Measurements from ENCODE around the gene KCND1. TPM values are rescaled to one million over a fixed set of nuclear protein-coding genes. Genes with fewer than 3 reads are reported as not detected.

Gene KCND1
- total RNA-seq, 1 experiment from 2014 or later = 0.69 TPM

GRCh38 chrX:48913605-48914366 lies 57.9 kb downstream of the KCND1 start:
- DNase-seq (ENCODE audit: low read depth) = no peak

GRCh38 chrX:48911412-48912182 lies 60.0 kb downstream of the KCND1 start, which contains the start of gene SLC35A2:
SLC35A2 (minus strand) TSS chrX:48911646; CDS start chrX:48911636, 10 bp downstream.
- DNase-seq (ENCODE audit: low read depth) = peak; percentile 63

Other genes with a start within 250 kb of the KCND1 start
- gene GLOD5, start 210.1 kb downstream of the KCND1 start, total RNA-seq (2014; rRNA removed) = not detected in 2 replicates
- not detected in 2 replicates for gene GATA1, start 185.3 kb downstream of the KCND1 start, total RNA-seq (2014; rRNA removed)
- 49.1 and 71.2 TPM in 2 replicates for gene HDAC6, start 169.8 kb downstream of the KCND1 start, total RNA-seq (2014; rRNA removed)
- not detected in 2 replicates for gene ERAS, start 145.3 kb downstream of the KCND1 start, total RNA-seq (2014; rRNA removed)
- 1.8 and 3.2 TPM in 2 replicates for gene PCSK1N, start 136.2 kb downstream of the KCND1 start, total RNA-seq (2014; rRNA removed)
- gene TIMM17B, start 74.1 kb downstream of the KCND1 start, total RNA-seq (2014; rRNA removed) = 36.6 and 41.2 TPM in 2 replicates
- gene PQBP1, start 73.9 kb downstream of the KCND1 start, total RNA-seq (2014; rRNA removed) = 43.9 and 53.2 TPM in 2 replicates
- gene SLC35A2, start 60.2 kb downstream of the KCND1 start, total RNA-seq (2014; rRNA removed) = 25.4 and 30.4 TPM in 2 replicates
- 8.8 and 10.7 TPM in 2 replicates for gene PIM2, start 52.8 kb downstream of the KCND1 start, total RNA-seq (2014; rRNA removed)
- gene OTUD5, start 14.2 kb downstream of the KCND1 start, total RNA-seq (2014; rRNA removed) = 27.8 and 40.2 TPM in 2 replicates
- 22.3 and 25.5 TPM in 2 replicates for gene GRIPAP1, start 30.4 kb upstream of the KCND1 start, total RNA-seq (2014; rRNA removed)
- gene TFE3, start 71.5 kb upstream of the KCND1 start, total RNA-seq (2014; rRNA removed) = 58.9 and 61.5 TPM in 2 replicates
- not detected in 2 replicates for gene CCDC120, start 87.2 kb upstream of the KCND1 start, total RNA-seq (2014; rRNA removed)
- 17.5 and 18.5 TPM in 2 replicates for gene PRAF2, start 102.2 kb upstream of the KCND1 start, total RNA-seq (2014; rRNA removed)
- 44.9 and 52.1 TPM in 2 replicates for gene WDR45, start 108.0 kb upstream of the KCND1 start, total RNA-seq (2014; rRNA removed)
- 25.4 and 26.2 TPM in 2 replicates for gene GPKOW, start 151.9 kb upstream of the KCND1 start, total RNA-seq (2014; rRNA removed)
- gene MAGIX, start 190.9 kb upstream of the KCND1 start, total RNA-seq (2014; rRNA removed) = 3.8 and 4.0 TPM in 2 replicates
- gene PLP2, start 200.1 kb upstream of the KCND1 start, total RNA-seq (2014; rRNA removed) = 61.6 and 83.5 TPM in 2 replicates
- 8.1 and 8.5 TPM in 2 replicates for gene PRICKLE3, start 214.5 kb upstream of the KCND1 start, total RNA-seq (2014; rRNA removed)
- 1.4 and 2.0 TPM in 2 replicates for gene SYP, start 228.3 kb upstream of the KCND1 start, total RNA-seq (2014; rRNA removed)